T follicular helper cell (primary cell): Measurements from ENCODE around the gene UNC5B.

Experiments used
- DNase-seq: peaks from one replicate; pipeline ENCODE4 v3.0.0-alpha.2; 2020; ENCODE audit warnings: low read depth
- total RNA-seq, 2 experiments: gene quantifications; one replicate each; lab custom pipeline; 2026; lab: John Stamatoyannopoulos, UW

The UNC5B gene
- 0.12 to 0.48 reads per million in 2 experiments for total RNA-seq

GRCh38 chr10:71212318-71213126 lies at the start of gene UNC5B:
Gene UNC5B (plus strand): TSS chr10:71212570. CDS start chr10:71212986, 416 bp downstream.
- no peak for DNase-seq

GRCh38 chr10:71173466-71173865 lies 38.9 kb upstream of the UNC5B start:
- DNase-seq, result no peak

- no peak for DNase-seq
Observed at GRCh38 chr10:71176661-71177060, 35.7 kb upstream of the UNC5B start.

GRCh38 chr10:71177651-71178199 lies 34.6 kb upstream of the UNC5B start:
- no peak for DNase-seq

- DNase-seq, result no peak
Observed at GRCh38 chr10:71178880-71179279, 33.5 kb upstream of the UNC5B start.

GRCh38 chr10:71179382-71179781 lies 33.0 kb upstream of the UNC5B start:
- DNase-seq, result no peak

- DNase-seq, result no peak
Observed at GRCh38 chr10:71184421-71184820, 27.9 kb upstream of the UNC5B start.

- DNase-seq, result no peak
Observed at GRCh38 chr10:71185209-71185608, 27.2 kb upstream of the UNC5B start.

- no peak for DNase-seq
Observed at GRCh38 chr10:71187197-71187596, 25.2 kb upstream of the UNC5B start.

- DNase-seq, result no peak
Observed at GRCh38 chr10:71187600-71187999, 24.8 kb upstream of the UNC5B start.

- no peak for DNase-seq
Observed at GRCh38 chr10:71188201-71188600, 24.2 kb upstream of the UNC5B start.

GRCh38 chr10:71191019-71191418 lies 21.4 kb upstream of the UNC5B start:
- DNase-seq, result no peak

GRCh38 chr10:71191551-71192076 lies 20.8 kb upstream of the UNC5B start:
- DNase-seq, result no peak

GRCh38 chr10:71193516-71193915 lies 18.9 kb upstream of the UNC5B start:
- DNase-seq, result no peak

GRCh38 chr10:71197955-71198354 lies 14.4 kb upstream of the UNC5B start:
- DNase-seq, result no peak

- DNase-seq, result no peak
Observed at GRCh38 chr10:71201849-71202248, 10.5 kb upstream of the UNC5B start.

GRCh38 chr10:71202314-71202713 lies 10.1 kb upstream of the UNC5B start:
- no peak for DNase-seq

- no peak for DNase-seq
Observed at GRCh38 chr10:71203124-71203523, 9.2 kb upstream of the UNC5B start.

GRCh38 chr10:71203716-71204115 lies 8.7 kb upstream of the UNC5B start:
- no peak for DNase-seq

GRCh38 chr10:71204746-71205145 lies 7.6 kb upstream of the UNC5B start:
- DNase-seq, result no peak

GRCh38 chr10:71205468-71205867 lies 6.9 kb upstream of the UNC5B start:
- DNase-seq, result no peak

- DNase-seq, result no peak
Observed at GRCh38 chr10:71206911-71207310, 5.5 kb upstream of the UNC5B start.

- no peak for DNase-seq
Observed at GRCh38 chr10:71207578-71207977, 4.8 kb upstream of the UNC5B start.
